AG04449 (cell line): ENCODE measurements around the gene OTOR.

Experiments used
- CTCF ChIA-PET: fragments of 350-600 bp; formaldehyde crosslinking; extraction: SDS; loops from one replicate; lab custom pipeline; 2021; ENCODE audit warnings: antibody characterized with exemption; lab: Yijun Ruan, JAX
- POLR2A ChIA-PET: fragments of 400-600, 350-600 bp; formaldehyde crosslinking; extraction: SDS; loops from one replicate; lab custom pipeline; 2020; ENCODE audit warnings: antibody characterized with exemption, inconsistent platforms; lab: Yijun Ruan, JAX
- DNase-seq: peaks from one replicate; pipeline ENCODE4 v3.0.0-alpha.2; 2010; ENCODE audit warnings: low read depth, low spot score
- H3K4me3 ChIP-seq: 2 replicates; pipeline ENCODE4 v1.5.1; 2011; ENCODE audit warnings: low read depth, mild to moderate bottlenecking, control low read depth, low read length
- CTCF ChIP-seq: IDR thresholded peaks from one replicate; pipeline ENCODE4 v1.5.1; 2011; ENCODE audit warnings: mild to moderate bottlenecking, moderate library complexity, low read length, control low read depth, inconsistent platforms; ENCODE audit not compliant: insufficient read depth; ENCODE audit errors: missing control alignments

The OTOR gene

GRCh38 chr20:16775961-16776360 lies 27.8 kb downstream of the OTOR start:
- CTCF ChIA-PET = interaction anchor here (0.9 kb wide), 1 partner anchor 15 kb away, joined by 4 read pairs; no protein-coding TSS in a partner anchor
- no peak for TF ChIP-seq CTCF

DNA sequence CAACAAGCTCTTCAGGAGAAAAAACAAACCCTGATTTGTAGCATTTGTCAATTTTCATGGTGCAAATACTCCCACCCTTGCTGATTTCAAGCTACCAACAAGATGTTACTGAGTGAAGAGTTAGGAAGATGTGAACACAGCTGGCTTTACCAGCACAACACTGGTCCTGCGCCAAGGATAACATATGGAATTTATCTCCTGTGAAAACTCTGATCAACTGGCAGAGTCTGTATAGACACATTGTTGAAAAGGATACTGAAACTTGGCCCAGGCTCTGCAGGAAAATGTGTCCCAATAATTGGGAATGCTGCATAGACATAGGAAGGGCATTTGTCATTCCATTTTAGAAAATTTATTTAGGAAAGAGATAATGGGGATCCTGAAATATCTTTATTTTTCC lies 29.0 kb downstream of the OTOR start:
- ChIA-PET CTCF (interaction anchor here (0.9 kb wide), 1 partner anchor 25 kb away, joined by 3 read pairs; no protein-coding TSS in a partner anchor), POLR2A (interaction anchor here (0.6 kb wide), 1 partner anchor 1397 kb away, joined by 3 read pairs; no protein-coding TSS in a partner anchor)
- no peak for TF ChIP-seq CTCF
- DNase-seq = no peak
- H3K4me3 ChIP-seq = no peak overlapping the region

More at GRCh38 chr20:16775961-16776360, 27.8 kb downstream of the OTOR start:
- no peak for DNase-seq
- POLR2A ChIA-PET = no interaction called here
- no peak overlapping the region for H3K4me3 ChIP-seq

DNA sequence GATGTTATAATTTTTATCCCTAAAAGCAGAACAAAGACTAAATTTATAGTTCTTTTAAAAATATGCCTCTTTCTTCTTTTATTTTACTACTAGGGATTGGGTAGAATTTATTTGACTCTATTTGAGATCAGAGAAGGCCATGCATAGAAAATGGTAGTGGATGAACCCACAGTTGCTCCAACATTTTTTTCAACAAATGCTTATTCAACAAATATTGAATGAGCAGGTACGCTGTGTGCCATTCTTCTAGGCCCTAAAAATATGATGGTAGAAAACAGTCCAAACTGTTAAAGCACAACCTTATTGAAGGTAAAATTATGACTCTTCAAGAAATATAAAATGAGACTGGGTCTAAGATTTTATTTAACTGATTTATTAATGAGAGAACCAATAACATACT lies 30.0 kb downstream of the OTOR start:
- TF ChIP-seq CTCF = no peak
- DNase-seq = no peak
- no peak overlapping the region for H3K4me3 ChIP-seq
- POLR2A ChIA-PET = no interaction called here
- CTCF ChIA-PET = no interaction called here

DNA sequence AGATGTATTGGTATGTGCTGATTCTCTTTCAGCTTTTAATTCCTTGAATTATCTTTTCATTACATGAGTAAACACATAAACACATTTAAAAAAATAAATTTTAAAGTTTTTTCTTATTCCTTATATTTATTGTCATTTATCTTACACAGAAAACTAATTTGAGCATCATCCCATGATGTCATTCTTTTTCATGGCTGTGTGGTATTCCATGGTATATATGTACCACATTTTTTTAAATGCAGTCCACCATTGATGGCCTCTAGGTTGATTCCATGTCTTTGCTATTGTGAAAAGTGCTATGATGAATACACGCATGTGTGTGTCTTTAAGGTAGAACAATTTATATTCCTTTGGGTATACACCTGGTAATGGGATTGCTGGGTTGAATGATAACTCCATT lies 33.3 kb downstream of the OTOR start:
- no peak overlapping the region for H3K4me3 ChIP-seq

GRCh38 chr20:16785226-16785625 lies 37.1 kb downstream of the OTOR start:
- POLR2A ChIA-PET = no interaction called here
- TF ChIP-seq CTCF = no peak
- no peak overlapping the region for H3K4me3 ChIP-seq
- CTCF ChIA-PET = no interaction called here
- peak; percentile 1 for DNase-seq

More for the DNA sequence above, 33.3 kb downstream of the OTOR start:
- TF ChIP-seq CTCF = no peak
- no peak for DNase-seq
- CTCF ChIA-PET = no interaction called here
- POLR2A ChIA-PET = no interaction called here
